Stimulated activated effector memory CD8-positive, alpha-beta T cell treated with anti-CD3 and anti-CD28 coated beads, Interleukin-12 subunit alpha, Interleukin-12 subunit beta, amount 100 ng/mL, for 72 hours (primary cell): Measurements from ENCODE around the gene GYPC.

ENCODE experiments used
- ATAC-seq: fragments of 150-1000 bp; cut with Tn5 transposase; 2 replicates; pipeline ENCODE4 v1.10.0; 2021
- DNase-seq, 2 donors: peaks; one replicate each; pipeline ENCODE4 v3.0.0; 2021 to 2022; ENCODE audit warnings: low spot score in 2 of 2
- H3K27ac Mint-ChIP-seq: one replicate; pipeline ENCODE4 v1.8.0; 2022; ENCODE audit warnings: mild to moderate bottlenecking, mixed read lengths
- H3K36me3 Mint-ChIP-seq: one replicate; pipeline ENCODE4 v1.8.0; 2022; ENCODE audit warnings: mild to moderate bottlenecking, mixed read lengths
- H3K4me1 Mint-ChIP-seq: one replicate; pipeline ENCODE4 v1.8.0; 2022; ENCODE audit warnings: mixed read lengths
- H3K4me3 Mint-ChIP-seq: one replicate; pipeline ENCODE4 v1.8.0; 2022; ENCODE audit warnings: mild to moderate bottlenecking, mixed read lengths
- H3K9me3 Mint-ChIP-seq: one replicate; pipeline ENCODE4 v1.8.0; 2022; ENCODE audit warnings: mixed read lengths

GYPC gene

DNA sequence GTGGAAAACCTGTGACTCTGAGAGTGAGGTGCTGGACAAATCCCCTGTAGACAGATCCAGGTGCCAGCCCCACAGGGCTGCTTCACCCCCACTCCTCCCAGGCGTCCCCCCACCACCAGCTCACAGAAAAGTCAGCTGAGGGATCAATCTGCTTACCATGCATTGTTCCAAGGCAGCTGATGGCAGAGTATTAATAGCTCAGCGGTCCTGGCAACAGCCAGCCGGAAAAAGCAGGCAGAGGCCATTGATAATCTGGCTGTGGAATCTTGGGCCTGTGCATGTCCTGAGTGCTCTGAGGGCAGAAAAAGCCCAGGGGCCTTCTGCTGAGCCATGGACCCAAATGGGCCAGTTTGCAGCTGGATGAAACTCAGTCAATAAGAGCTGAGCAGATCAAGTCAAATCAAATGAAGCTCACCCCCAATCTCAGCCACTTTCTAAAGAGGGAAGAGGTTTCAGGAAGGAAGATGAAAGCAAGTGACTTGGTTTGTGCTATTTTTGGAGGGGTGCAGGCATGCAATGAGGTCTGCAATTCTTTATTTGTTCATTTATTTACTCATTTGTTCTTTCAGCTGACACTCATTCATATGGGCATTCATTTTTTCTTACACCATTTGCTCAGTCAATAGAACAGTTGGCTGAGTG, 63.4 kb downstream of the GYPC start:
- Mint-ChIP-seq H3K27ac (no peak overlapping the region), H3K36me3 (no peaks in the 10 kb centered on the region), H3K4me1 (peaks cover 6% of the 10 kb centered on the region), H3K4me3 (no peak overlapping the region), H3K9me3 (peaks cover 2% of the 10 kb centered on the region)
- DNase-seq (peak in 1 of 2 donors; percentile 25), ATAC-seq (no peak)

DNA sequence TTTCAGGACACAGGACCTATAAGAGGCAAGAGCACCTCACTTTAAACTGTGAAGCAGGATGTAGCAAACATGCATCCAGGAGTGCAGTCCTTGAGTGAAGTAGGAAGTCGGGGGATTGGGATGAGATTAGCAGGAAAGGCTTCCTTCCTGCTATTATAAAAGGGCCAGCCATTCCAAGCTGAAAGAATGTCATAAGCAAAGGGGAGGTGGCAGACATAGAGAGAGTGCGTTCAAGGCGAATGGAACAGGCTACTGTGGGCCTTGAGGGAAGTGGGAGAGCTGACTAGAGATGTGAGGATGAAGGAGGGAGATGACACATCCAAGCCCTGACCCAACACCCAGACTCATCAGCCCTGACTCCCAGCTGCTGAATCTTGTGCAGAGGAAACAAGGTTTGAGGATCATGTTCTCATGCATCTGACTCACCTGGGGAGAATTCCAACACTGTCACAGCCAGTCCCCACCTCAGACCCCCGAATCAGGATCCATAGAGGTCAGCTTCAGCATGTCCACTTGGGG, 63.9 kb downstream of the GYPC start:
- Mint-ChIP-seq H3K27ac (no peak overlapping the region), H3K4me3 (no peak overlapping the region), H3K36me3 (no peaks in the 10 kb centered on the region), H3K9me3 (peaks cover 3% of the 10 kb centered on the region), H3K4me1 (peaks cover 4% of the 10 kb centered on the region)
- DNase-seq (peak in 1 of 2 donors; percentile 4), ATAC-seq (no peak)

DNA sequence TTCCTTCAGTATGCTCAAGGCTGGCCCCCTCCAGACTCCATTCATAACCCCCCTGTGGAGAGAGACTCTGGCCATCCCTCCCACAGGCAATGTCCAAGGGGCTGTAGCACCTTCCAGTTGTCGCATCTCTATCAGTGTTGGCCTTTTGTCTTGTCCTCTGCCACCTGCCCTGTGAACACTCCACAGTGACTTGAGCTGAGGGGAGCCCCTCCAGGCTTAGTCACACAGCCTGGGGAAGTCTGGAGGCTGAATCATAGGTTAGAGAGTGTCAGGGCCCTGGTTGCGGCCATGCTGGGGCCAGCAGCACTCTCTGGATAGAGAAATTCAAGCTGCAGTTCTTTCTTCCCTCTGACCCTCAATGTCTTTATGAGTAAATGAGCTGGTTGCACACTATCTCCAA, 64.7 kb downstream of the GYPC start:
- Mint-ChIP-seq H3K9me3 (peaks cover 8% of the 10 kb centered on the region), H3K27ac (no peak overlapping the region), H3K4me1 (no peaks in the 10 kb centered on the region), H3K4me3 (no peak overlapping the region), H3K36me3 (no peaks in the 10 kb centered on the region)
- peak; percentile 74 for ATAC-seq
- peak in 1 of 2 donors; percentile 38 for DNase-seq

DNA sequence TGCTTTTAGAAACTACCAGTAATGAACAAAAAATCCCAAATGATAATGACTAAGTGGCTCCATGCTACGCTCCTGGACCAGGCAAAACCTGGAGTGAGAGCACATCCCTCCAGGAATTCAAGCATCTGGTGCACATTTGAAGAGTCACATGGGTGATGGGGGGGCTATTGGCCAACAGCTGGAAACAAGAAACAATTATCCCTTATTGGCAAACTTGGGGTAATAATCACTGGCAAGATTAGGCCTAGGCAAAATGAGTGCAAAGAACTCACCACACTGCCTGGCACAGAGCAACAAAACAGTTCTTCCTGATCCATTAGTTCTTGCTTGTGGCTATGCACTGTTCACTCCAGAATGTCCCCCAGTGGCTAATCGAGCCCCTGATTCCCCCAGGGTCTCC, 66.1 kb downstream of the GYPC start:
- H3K4me3 Mint-ChIP-seq: no peak overlapping the region
- DNase-seq: peak in 1 of 2 donors; percentile 7
- H3K9me3 Mint-ChIP-seq: peaks cover 13% of the 10 kb centered on the region
- no peak for ATAC-seq
- H3K36me3 Mint-ChIP-seq: no peaks in the 10 kb centered on the region
- H3K4me1 Mint-ChIP-seq: no peaks in the 10 kb centered on the region
- no peak overlapping the region for H3K27ac Mint-ChIP-seq

DNA sequence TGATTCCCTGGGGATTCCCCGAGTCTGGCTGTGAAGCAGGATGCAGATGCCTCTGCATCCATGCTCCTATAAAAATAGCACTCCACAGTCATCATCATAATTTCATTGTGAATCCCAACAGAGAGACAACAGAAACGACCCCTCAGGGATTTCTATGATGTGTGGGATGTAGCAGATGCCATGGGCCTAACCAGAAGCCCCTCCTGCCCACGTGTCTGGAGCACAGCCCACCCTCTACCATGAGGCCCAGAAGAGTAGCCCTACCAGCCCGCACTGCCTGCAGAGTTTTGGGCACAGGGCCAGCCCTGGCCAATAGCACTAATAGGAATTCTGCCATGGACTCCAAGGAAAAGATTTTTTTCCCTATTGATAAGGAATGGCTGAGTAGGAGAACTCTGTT, 66.6 kb downstream of the GYPC start:
- no peak overlapping the region for H3K4me3 Mint-ChIP-seq
- no peaks in the 10 kb centered on the region for H3K4me1 Mint-ChIP-seq
- no peak overlapping the region for H3K27ac Mint-ChIP-seq
- DNase-seq (peak in 1 of 2 donors; percentile 10), ATAC-seq (no peak)
- no peaks in the 10 kb centered on the region for H3K36me3 Mint-ChIP-seq
- H3K9me3 Mint-ChIP-seq: peaks cover 13% of the 10 kb centered on the region

DNA sequence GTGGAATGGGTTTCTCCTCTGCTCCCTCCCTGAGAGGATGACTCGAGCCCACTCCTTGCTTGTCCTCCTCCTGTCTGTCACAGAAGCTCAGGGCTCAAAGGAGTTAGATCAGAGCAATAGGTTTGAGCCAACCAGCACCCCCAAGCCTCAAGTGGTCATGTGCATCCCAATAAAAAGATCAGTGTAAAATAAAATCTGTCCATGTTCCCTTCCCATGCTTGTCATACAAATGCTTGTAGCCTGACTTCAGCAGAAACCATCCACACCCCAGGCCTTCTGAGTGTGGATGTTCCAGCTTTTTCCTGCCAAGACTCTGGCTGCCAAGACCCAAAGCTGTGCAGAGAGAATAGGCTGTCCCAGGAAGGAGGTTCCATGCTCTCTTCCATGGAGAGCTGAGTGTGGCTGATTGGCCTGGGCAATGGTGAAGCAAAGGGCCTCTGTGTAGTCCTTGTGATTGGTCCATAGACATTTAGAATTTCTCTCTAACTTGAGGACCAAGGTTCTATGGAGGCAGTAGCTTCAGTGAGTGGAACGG, 67.4 kb downstream of the GYPC start:
- H3K27ac Mint-ChIP-seq: no peak overlapping the region
- DNase-seq: peak in 1 of 2 donors; percentile 12
- no peaks in the 10 kb centered on the region for H3K4me1 Mint-ChIP-seq
- H3K4me3 Mint-ChIP-seq: no peak overlapping the region
- peaks cover 13% of the 10 kb centered on the region for H3K9me3 Mint-ChIP-seq
- H3K36me3 Mint-ChIP-seq: no peaks in the 10 kb centered on the region
- no peak for ATAC-seq

DNA sequence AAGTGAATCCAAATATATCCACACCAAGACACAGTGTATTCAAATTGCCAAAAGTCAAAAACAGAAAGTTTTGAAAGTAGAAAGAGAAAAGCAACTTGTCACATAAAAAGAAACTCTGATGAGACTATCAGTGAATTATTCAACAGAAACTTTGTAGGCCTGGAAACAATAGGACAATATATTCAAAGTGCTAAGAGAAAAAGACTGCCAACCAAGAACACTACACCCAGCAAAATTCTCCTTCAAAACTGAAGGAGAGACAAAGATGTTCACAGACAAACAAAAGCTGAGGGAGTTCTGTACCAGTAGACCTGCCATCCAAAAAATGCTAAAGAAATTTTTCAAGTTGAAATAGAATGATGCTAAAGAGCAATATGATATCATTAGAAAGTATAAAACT, 69.6 kb downstream of the GYPC start:
- H3K9me3 Mint-ChIP-seq: peaks cover 13% of the 10 kb centered on the region
- DNase-seq: no peak
- no peak overlapping the region for H3K27ac Mint-ChIP-seq
- no peaks in the 10 kb centered on the region for H3K4me1 Mint-ChIP-seq
- ATAC-seq: no peak
- H3K36me3 Mint-ChIP-seq: no peaks in the 10 kb centered on the region
- no peak overlapping the region for H3K4me3 Mint-ChIP-seq

DNA sequence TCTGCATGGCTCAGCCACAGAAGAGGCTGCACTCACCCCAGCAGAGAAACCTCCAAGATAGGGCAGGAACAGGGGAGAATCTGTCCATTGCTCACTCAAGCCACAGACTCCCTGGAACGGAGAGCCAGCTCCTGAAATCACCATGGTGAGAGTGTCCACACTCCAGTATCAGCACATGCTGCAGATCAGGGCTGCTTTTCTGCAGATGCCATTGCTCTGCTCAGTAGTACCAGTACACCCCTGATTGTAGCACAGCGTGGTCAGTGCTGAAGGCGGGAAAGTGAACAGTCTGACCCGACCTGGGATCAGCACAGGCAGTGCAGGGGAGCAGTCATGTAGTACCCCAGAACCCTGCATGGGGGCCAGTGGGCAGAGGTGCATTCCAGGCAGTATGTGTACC, 73.9 kb downstream of the GYPC start:
- H3K36me3 Mint-ChIP-seq: no peaks in the 10 kb centered on the region
- no peak overlapping the region for H3K27ac Mint-ChIP-seq
- ATAC-seq (peak; percentile 21), DNase-seq (peak in 1 of 2 donors; percentile 38)
- peaks cover 10% of the 10 kb centered on the region for H3K9me3 Mint-ChIP-seq
- H3K4me1 Mint-ChIP-seq: peaks cover 9% of the 10 kb centered on the region
- no peak overlapping the region for H3K4me3 Mint-ChIP-seq

DNA sequence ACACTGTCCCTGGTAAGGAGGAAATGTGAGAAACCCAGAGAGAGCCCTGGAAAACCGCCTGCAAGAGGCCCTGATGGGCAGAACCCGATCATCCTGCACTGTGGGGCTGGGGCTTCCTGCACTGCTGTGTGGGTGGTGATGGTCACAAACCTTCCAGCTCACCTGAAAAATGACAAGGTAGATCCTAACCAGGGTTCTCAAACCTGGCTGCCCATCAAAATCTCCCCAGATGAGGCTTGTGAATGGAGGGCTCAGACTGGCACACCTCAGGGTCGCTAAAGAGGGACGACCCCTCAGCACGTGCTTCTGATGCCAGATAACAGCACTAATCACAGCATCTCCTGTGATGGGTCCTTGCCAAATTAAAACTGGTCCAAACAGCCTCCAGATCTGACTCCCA, 74.7 kb downstream of the GYPC start:
- Mint-ChIP-seq H3K36me3 (no peaks in the 10 kb centered on the region), H3K9me3 (peaks cover 4% of the 10 kb centered on the region), H3K4me3 (no peak overlapping the region), H3K27ac (no peak overlapping the region), H3K4me1 (peaks cover 9% of the 10 kb centered on the region)
- DNase-seq (no peak), ATAC-seq (no peak)

DNA sequence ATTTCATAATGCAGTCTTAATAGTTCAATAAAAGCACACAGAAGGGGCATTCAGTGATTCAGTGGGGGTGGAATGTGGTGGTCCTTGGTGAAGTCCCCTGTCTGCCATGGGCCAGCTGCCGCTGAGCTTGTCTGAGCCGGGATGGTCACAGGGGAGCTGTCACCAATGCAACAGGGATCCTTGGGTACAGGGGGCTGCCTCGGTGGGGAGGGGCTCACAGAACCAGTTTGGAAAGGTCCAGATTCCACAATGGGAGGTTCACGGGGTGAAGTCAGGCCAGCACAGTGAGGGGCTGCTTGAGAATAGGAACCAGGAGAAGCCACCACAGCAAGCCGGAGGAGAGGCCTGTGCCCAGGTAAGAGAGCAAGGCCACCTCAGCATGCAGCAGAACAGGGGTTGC, 75.4 kb downstream of the GYPC start:
- no peak overlapping the region for H3K4me3 Mint-ChIP-seq
- no peaks in the 10 kb centered on the region for H3K9me3 Mint-ChIP-seq
- ATAC-seq: no peak
- peak overlapping the region; percentile 26 for H3K27ac Mint-ChIP-seq
- peak in 1 of 2 donors; percentile 35 for DNase-seq
- H3K36me3 Mint-ChIP-seq: no peaks in the 10 kb centered on the region
- H3K4me1 Mint-ChIP-seq: peaks cover 16% of the 10 kb centered on the region

DNA sequence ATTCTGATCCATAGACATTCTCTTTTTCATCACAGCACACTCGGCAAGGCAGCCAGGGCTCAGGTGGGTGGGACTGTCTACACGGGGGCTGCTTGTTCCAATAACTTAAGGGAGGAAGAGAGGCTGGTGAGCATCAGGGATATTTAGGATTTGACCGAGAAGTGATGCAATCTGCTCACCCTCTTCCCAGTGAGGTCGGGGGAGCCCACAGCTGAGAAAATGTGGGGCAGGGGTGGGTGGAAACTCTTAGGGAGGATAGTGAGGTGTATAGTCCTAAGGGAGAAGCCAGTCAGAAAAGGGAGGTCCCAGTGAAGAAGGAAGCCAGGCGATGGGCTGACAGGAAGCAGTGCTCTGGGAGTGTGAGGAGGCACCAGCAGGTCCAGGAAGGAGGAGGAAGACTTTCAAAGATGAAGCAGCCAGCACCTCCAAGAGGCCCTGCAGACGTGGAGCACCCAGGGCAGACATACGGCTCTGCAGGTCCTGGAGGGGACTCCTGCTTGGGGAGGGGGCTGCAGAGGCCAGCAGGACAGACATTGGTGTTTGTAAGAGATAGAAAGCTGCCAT, 76.8 kb downstream of the GYPC start:
- ATAC-seq: no peak
- H3K27ac Mint-ChIP-seq: no peak overlapping the region

DNA sequence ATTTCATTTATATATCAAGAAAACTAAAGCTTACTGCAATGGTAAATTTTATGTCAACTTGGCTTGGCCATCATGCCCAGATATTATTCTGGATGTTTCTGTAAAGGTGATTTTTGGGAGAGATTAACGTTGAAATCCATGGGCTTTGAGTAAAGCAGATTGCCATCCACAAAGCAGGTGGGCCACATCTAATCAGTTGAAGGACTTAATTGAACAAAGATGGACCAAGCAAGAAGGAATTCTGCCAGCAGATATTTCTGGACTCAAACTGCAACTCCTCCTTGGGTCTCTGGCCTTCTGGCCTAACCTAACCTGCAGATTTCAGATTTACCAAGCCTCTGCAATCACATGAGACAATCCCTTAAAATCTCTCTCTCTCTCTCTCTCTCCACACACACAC, 77.8 kb downstream of the GYPC start:
- H3K27ac Mint-ChIP-seq: no peak overlapping the region
- H3K36me3 Mint-ChIP-seq: no peaks in the 10 kb centered on the region
- no peak for ATAC-seq
- H3K4me3 Mint-ChIP-seq: no peak overlapping the region
- peaks cover 19% of the 10 kb centered on the region for H3K4me1 Mint-ChIP-seq
- no peak for DNase-seq
- H3K9me3 Mint-ChIP-seq: no peaks in the 10 kb centered on the region

More for the DNA sequence above, 76.8 kb downstream of the GYPC start:
- no peak for DNase-seq
- peaks cover 19% of the 10 kb centered on the region for H3K4me1 Mint-ChIP-seq
- no peaks in the 10 kb centered on the region for H3K9me3 Mint-ChIP-seq
- H3K36me3 Mint-ChIP-seq: no peaks in the 10 kb centered on the region
- no peak overlapping the region for H3K4me3 Mint-ChIP-seq

DNA sequence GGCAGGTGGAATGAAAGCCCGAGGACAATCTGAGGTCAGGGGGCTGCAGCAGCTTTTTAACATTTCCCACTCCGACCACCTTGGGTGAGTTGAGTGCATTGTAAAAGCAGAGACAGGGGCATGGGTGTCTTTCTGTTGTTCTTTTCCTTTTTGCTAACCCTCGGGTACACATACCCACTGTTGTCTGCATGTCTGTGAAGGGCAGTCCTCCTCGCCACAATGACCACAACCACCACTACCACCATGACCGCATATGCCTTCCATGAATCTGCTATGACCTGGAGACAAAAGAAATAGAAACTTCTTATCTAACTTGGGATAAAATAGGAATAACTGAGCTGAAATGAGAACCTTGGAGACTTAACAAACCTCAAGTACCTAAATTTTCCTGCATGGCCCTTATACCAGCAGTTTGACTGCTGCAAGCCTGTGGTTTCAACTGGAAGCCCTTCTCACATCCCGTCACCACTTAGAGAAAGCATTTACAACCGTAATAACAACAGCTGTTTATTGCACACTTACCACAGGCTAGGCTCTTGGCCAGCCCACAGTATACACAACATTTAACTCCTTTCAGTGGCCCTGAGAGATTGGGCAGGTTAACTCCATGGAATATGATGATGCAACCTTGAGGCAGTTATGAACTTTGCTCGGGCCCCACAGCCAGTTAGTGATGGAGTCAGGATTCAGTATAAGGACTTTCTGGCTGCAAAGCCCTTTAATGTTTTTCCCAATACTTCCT, 80.3 kb downstream of the GYPC start:
- no peak overlapping the region for H3K4me3 Mint-ChIP-seq
- H3K36me3 Mint-ChIP-seq: no peaks in the 10 kb centered on the region
- peak in 1 of 2 donors; percentile 3 for DNase-seq
- no peak overlapping the region for H3K27ac Mint-ChIP-seq
- H3K4me1 Mint-ChIP-seq: peaks cover 19% of the 10 kb centered on the region
- H3K9me3 Mint-ChIP-seq: no peaks in the 10 kb centered on the region
- ATAC-seq: peak; percentile 56

DNA sequence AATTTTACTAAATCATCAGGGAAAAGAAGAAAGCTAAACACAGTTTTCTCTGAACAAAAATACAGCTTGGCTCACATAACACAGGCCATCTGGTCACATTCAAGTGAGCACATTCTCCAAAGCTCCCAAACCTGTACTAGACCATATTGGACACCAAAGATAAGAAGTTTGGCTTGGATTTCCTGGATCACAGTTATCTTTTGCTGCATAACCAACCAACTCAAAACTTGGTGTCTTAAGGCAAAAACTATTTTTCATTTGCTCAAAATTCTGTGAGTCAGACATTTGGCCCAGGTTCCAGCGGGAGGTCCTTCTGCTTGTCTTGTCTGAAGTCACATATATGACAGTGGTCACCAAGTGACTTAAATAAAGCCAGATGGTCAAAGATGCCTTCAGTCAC, 83.2 kb downstream of the GYPC start:
- peak in 1 of 2 donors; percentile 3 for DNase-seq
- H3K36me3 Mint-ChIP-seq: no peaks in the 10 kb centered on the region
- no peaks in the 10 kb centered on the region for H3K9me3 Mint-ChIP-seq
- H3K27ac Mint-ChIP-seq: no peak overlapping the region
- ATAC-seq: no peak
- no peak overlapping the region for H3K4me3 Mint-ChIP-seq
- peaks cover 14% of the 10 kb centered on the region for H3K4me1 Mint-ChIP-seq

DNA sequence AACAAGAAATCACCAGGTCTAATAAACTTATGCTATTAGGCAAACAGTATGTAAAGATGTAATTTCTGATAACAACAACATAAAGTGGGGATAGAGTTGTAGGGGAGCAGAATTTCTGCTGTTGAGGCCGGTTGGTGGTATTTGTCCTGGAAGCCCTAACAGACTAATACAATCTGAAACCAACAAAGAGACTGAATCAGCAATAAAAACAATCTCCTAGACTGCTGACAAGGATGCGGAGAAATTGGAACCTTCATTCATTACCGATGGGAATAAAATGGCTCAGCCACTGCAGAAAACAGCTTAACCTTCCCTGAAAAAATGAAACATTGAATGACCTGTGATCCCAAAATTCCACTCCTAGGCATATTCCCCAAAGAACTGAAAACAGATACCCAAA, 88.7 kb downstream of the GYPC start:
- peaks cover 23% of the 10 kb centered on the region for H3K4me1 Mint-ChIP-seq
- H3K9me3 Mint-ChIP-seq: no peaks in the 10 kb centered on the region
- ATAC-seq: no peak
- DNase-seq: no peak
- H3K27ac Mint-ChIP-seq: no peak overlapping the region
- no peaks in the 10 kb centered on the region for H3K36me3 Mint-ChIP-seq
- H3K4me3 Mint-ChIP-seq: no peak overlapping the region
